GM23338 (cell line): Measurements from ENCODE around the gene DDX50. TPM values are rescaled to one million over a fixed set of nuclear protein-coding genes. Genes with fewer than 3 reads are reported as not detected.

Experiments
- ATAC-seq: fragments of 200-7000 bp; cut with Tn5 transposase; 3 replicates; pipeline ENCODE4 v1.9.1; 2020
- DNase-seq: peaks from one replicate; pipeline ENCODE4 v3.0.0-alpha.2; 2015; ENCODE audit warnings: low spot score
- H2AFZ ChIP-seq: fragments of 200-600 bp; sonication (generic); 2 replicates; pipeline ENCODE4 v1.8.0; 2016; ENCODE audit warnings: antibody characterized with exemption, mild to moderate bottlenecking, moderate library complexity
- H3F3A ChIP-seq: fragments of 200-600 bp; sonication (generic); replicated peaks from 2 replicates; pipeline ENCODE4 v1.8.0; 2017; ENCODE audit warnings: antibody characterized with exemption, mixed run types, low read depth
- H3K27ac ChIP-seq: fragments of 200-600 bp; sonication (generic); 2 replicates; pipeline ENCODE4 v1.6.1; 2016; ENCODE audit warnings: low read depth
- H3K27me3 ChIP-seq: fragments of 200-600 bp; sonication (generic); 2 replicates; pipeline ENCODE4 v1.8.0; 2016; ENCODE audit warnings: mild to moderate bottlenecking, mixed run types, moderate library complexity; ENCODE audit not compliant: insufficient read depth
- H3K36me3 ChIP-seq: fragments of 200-600 bp; sonication (generic); 2 replicates; pipeline ENCODE4 v1.8.0; 2016; ENCODE audit warnings: mild to moderate bottlenecking; ENCODE audit not compliant: insufficient read depth
- H3K4me1 ChIP-seq: fragments of 200-600 bp; sonication (generic); 2 replicates; pipeline ENCODE4 v1.8.0; 2016; ENCODE audit warnings: mild to moderate bottlenecking, moderate library complexity; ENCODE audit not compliant: insufficient read depth
- H3K4me2 ChIP-seq: fragments of 200-600 bp; sonication (generic); 2 replicates; pipeline ENCODE4 v1.7.1; 2017; ENCODE audit warnings: mixed run types
- H3K4me3 ChIP-seq: fragments of 200-600 bp; sonication (generic); 2 replicates; pipeline ENCODE4 v1.6.1; 2016; ENCODE audit warnings: mixed run types
- H3K79me2 ChIP-seq: fragments of 200-600 bp; sonication (generic); replicated peaks from 2 replicates; pipeline ENCODE4 v1.8.0; 2017; ENCODE audit warnings: mild to moderate bottlenecking; ENCODE audit not compliant: insufficient read depth
- H3K9me2 ChIP-seq: fragments of 200-600 bp; sonication (generic); 2 replicates; pipeline ENCODE4 v1.8.0; 2017; ENCODE audit not compliant: insufficient read depth
- H4K20me1 ChIP-seq: fragments of 200-600 bp; sonication (generic); replicated peaks from 2 replicates; pipeline ENCODE4 v1.8.0; 2017; ENCODE audit warnings: mild to moderate bottlenecking; ENCODE audit not compliant: insufficient read depth
- H3K27ac Mint-ChIP-seq: 2 replicates; pipeline ENCODE4 v1.8.0; 2020; ENCODE audit warnings: inconsistent platforms, mild to moderate bottlenecking, moderate library complexity, mixed read lengths
- H3K27me3 Mint-ChIP-seq: 3 replicates; pipeline ENCODE4 v1.8.0; 2022; ENCODE audit warnings: low read depth, mild to moderate bottlenecking, moderate library complexity, mixed read lengths, inconsistent platforms; ENCODE audit not compliant: insufficient read depth, poor library complexity
- H3K36me3 Mint-ChIP-seq: 3 replicates; pipeline ENCODE4 v1.8.0; 2021; ENCODE audit warnings: low read depth, mild to moderate bottlenecking, inconsistent platforms, moderate library complexity, mixed read lengths
- H3K4me1 Mint-ChIP-seq: 3 replicates; pipeline ENCODE4 v1.8.0; 2020; ENCODE audit warnings: mild to moderate bottlenecking, inconsistent platforms, mixed read lengths
- H3K4me3 Mint-ChIP-seq: 3 replicates; pipeline ENCODE4 v1.8.0; 2021; ENCODE audit warnings: moderate library complexity, mild to moderate bottlenecking, inconsistent platforms, mixed read lengths
- H3K9me3 Mint-ChIP-seq: 3 replicates; pipeline ENCODE4 v1.8.0; 2020; ENCODE audit warnings: moderate library complexity, mild to moderate bottlenecking, inconsistent platforms, mixed read lengths
- EZH2phosphoT487 ChIP-seq: fragments of 200-600 bp; sonication (generic); IDR thresholded peaks from one replicate; pipeline ENCODE4 v1.8.1; 2018; ENCODE audit warnings: antibody characterized with exemption; ENCODE audit not compliant: unreplicated experiment
- NANOG ChIP-seq: IDR thresholded peaks from 2 replicates; pipeline ENCODE4 v1.6.1; 2016; ENCODE audit warnings: antibody characterized with exemption, borderline replicate concordance
- ZNF114 ChIP-seq: fragments of 250-450 bp; sonication (Bioruptor Pico); IDR thresholded peaks from 2 replicates; pipeline ENCODE4 v1.5.0; 2020; ENCODE audit warnings: mild to moderate bottlenecking, moderate library complexity
- polyA plus RNA-seq: library from polyadenylated mRNA; unstranded; fragments of >200 nt; fragmentation: Nextera tagmentation; extraction: Ambion mirVana; gene quantifications from 2 replicates; pipeline ENCODE4 v1.2.1, GENCODE V29; 2016
- total RNA-seq: library from RNA; depleted of rRNA; stranded (reverse); fragments of >200 nt; shearing (Covaris generic); gene quantifications from 2 replicates; pipeline ENCODE4 v1.2.3, GENCODE V29; 2014
- TF ChIP-seq, protein P1 (sequence below): fragments of 250-450 bp; sonication (Bioruptor Pico); IDR thresholded peaks from 2 replicates; pipeline ENCODE4 v1.5.0; 2020; ENCODE audit warnings: mild to moderate bottlenecking, moderate library complexity
- TF ChIP-seq, protein P2 (sequence below): IDR thresholded peaks from 2 replicates; pipeline ENCODE4 v1.6.1; 2016; ENCODE audit warnings: antibody characterized with exemption

The DDX50 gene
- total and polyA plus RNA-seq, 2 experiments from 2014 or later, result 37.2 TPM

- 0 out of 2 replicates have a peak, but pooled peaks cover 4% of the 10 kb centered on the region for H3F3A ChIP-seq
These were observed 88.3 kb downstream of the DDX50 start for GRCh38 chr10:68989317-68989990.

More at GRCh38 chr10:68989317-68989990, 88.3 kb downstream of the DDX50 start:
- H3K4me1 ChIP-seq, result peaks cover 9% of the 10 kb centered on the region; the same call in 1 of the 2 replicates
- peaks cover 11% of the 10 kb centered on the region for H3K36me3 ChIP-seq
- ATAC-seq (peak; percentile 10), DNase-seq (peak; percentile 12)
- H3K27me3 ChIP-seq, result no peaks in the 10 kb centered on the region
- peak overlapping the region; percentile 92 for H3K4me2 ChIP-seq
- Mint-ChIP-seq H3K27me3 (peaks cover 7% of the 10 kb centered on the region), H3K4me3 (peak overlapping the region; percentile 92), H3K4me1 (peaks cover 15% of the 10 kb centered on the region), H3K27ac (peak overlapping the region; percentile 84), H3K36me3 (peaks cover 17% of the 10 kb centered on the region), H3K9me3 (no peaks in the 10 kb centered on the region)
- H3K4me3 ChIP-seq, result peak overlapping the region; percentile 63
- H3K79me2 ChIP-seq, result peaks cover 52% of the 10 kb centered on the region
- H2AFZ ChIP-seq, result peak overlapping the region; percentile 77; the same call in 1 of the 2 replicates
- TF ChIP-seq, protein P1, sequence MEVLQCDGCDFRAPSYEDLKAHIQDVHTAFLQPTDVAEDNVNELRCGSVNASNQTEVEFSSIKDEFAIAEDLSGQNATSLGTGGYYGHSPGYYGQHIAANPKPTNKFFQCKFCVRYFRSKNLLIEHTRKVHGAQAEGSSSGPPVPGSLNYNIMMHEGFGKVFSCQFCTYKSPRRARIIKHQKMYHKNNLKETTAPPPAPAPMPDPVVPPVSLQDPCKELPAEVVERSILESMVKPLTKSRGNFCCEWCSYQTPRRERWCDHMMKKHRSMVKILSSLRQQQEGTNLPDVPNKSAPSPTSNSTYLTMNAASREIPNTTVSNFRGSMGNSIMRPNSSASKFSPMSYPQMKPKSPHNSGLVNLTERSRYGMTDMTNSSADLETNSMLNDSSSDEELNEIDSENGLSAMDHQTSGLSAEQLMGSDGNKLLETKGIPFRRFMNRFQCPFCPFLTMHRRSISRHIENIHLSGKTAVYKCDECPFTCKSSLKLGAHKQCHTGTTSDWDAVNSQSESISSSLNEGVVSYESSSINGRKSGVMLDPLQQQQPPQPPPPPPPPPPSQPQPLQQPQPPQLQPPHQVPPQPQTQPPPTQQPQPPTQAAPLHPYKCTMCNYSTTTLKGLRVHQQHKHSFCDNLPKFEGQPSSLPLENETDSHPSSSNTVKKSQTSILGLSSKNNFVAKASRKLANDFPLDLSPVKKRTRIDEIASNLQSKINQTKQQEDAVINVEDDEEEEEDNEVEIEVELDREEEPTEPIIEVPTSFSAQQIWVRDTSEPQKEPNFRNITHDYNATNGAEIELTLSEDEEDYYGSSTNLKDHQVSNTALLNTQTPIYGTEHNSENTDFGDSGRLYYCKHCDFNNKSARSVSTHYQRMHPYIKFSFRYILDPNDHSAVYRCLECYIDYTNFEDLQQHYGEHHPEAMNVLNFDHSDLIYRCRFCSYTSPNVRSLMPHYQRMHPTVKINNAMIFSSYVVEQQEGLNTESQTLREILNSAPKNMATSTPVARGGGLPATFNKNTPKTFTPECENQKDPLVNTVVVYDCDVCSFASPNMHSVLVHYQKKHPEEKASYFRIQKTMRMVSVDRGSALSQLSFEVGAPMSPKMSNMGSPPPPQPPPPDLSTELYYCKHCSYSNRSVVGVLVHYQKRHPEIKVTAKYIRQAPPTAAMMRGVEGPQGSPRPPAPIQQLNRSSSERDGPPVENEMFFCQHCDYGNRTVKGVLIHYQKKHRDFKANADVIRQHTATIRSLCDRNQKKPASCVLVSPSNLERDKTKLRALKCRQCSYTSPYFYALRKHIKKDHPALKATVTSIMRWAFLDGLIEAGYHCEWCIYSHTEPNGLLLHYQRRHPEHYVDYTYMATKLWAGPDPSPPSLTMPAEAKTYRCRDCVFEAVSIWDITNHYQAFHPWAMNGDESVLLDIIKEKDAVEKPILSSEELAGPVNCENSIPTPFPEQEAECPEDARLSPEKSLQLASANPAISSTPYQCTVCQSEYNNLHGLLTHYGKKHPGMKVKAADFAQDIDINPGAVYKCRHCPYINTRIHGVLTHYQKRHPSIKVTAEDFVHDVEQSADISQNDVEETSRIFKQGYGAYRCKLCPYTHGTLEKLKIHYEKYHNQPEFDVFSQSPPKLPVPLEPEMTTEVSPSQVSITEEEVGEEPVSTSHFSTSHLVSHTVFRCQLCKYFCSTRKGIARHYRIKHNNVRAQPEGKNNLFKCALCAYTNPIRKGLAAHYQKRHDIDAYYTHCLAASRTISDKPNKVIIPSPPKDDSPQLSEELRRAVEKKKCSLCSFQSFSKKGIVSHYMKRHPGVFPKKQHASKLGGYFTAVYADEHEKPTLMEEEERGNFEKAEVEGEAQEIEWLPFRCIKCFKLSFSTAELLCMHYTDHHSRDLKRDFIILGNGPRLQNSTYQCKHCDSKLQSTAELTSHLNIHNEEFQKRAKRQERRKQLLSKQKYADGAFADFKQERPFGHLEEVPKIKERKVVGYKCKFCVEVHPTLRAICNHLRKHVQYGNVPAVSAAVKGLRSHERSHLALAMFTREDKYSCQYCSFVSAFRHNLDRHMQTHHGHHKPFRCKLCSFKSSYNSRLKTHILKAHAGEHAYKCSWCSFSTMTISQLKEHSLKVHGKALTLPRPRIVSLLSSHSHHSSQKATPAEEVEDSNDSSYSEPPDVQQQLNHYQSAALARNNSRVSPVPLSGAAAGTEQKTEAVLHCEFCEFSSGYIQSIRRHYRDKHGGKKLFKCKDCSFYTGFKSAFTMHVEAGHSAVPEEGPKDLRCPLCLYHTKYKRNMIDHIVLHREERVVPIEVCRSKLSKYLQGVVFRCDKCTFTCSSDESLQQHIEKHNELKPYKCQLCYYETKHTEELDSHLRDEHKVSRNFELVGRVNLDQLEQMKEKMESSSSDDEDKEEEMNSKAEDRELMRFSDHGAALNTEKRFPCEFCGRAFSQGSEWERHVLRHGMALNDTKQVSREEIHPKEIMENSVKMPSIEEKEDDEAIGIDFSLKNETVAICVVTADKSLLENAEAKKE, result no peak
- TF ChIP-seq, protein P2, sequence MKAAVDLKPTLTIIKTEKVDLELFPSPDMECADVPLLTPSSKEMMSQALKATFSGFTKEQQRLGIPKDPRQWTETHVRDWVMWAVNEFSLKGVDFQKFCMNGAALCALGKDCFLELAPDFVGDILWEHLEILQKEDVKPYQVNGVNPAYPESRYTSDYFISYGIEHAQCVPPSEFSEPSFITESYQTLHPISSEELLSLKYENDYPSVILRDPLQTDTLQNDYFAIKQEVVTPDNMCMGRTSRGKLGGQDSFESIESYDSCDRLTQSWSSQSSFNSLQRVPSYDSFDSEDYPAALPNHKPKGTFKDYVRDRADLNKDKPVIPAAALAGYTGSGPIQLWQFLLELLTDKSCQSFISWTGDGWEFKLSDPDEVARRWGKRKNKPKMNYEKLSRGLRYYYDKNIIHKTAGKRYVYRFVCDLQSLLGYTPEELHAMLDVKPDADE, result no peak
- TF ChIP-seq EZH2phosphoT487 (no peak), ZNF114 (CRISPR knock-in tag) (no peak), NANOG (no peak)
- H3K9me2 ChIP-seq, result no peaks in the 10 kb centered on the region
- H4K20me1 ChIP-seq, result peaks cover 2% of the 10 kb centered on the region; the same call in 1 of the 2 replicates
- peak overlapping the region; percentile 22 for H3K27ac ChIP-seq
